Activated CD4-positive, alpha-beta T cell treated with anti-CD3 and anti-CD28 coated beads for 1 hour (primary cell): ENCODE results near the gene TRAPPC12.

Experiments
- DNase-seq: peaks from one replicate; pipeline ENCODE4 v3.0.0-alpha.2; 2020

Gene TRAPPC12

DNA sequence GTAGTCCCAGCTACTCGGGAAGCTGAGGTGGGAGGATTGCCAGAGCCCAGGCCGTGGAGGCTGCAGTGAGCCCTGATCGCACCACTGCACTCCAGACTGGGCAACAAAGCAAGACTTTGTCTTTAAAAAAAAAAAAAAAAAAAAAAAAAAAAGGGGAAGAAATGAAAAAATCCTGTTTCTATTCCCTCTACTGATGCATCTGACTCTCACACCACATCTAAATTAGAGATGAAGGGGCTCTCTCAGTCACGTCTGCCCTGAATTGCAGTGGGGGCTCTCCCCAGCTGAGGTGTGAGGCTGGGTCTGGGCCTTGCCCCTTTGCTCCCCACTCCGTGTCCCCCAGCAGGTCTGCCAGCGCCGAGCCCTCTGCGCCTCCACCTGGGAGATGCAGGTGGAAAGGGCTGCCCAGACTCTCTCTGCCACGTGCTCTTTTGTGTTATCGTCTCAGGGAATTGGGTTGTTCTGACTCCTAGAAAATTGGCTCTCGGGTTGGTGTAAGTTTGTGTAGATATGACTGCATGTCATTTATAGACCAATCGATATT lies 30.2 kb downstream of the TRAPPC12 start:
- DNase-seq: no peak

- DNase-seq: no peak
Measured at GRCh38 chr2:3411103-3411502, 31.6 kb downstream of the TRAPPC12 start.

DNA sequence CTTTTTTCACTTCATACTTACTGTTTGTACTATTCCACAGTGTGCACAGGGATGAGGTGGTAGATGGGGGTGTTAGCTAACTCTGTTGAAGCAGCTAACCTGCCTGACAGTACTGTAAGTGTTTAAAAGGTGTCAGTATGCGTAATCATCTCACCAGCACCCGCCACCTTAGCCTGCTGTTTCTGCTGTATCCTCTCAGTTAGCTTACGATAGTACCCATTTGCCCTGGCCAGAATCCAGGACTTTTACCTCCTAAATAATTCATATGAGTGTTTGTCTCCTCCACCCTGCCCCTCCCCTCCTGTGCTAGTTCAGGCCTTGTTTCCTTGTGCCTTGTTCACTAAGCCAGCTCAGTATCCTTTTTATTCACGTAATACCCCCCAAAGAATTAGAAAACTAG lies 34.2 kb downstream of the TRAPPC12 start:
- no peak for DNase-seq

GRCh38 chr2:3414133-3414860 lies 34.8 kb downstream of the TRAPPC12 start:
- DNase-seq: no peak

- DNase-seq: no peak
Measured at GRCh38 chr2:3418766-3419404, 39.4 kb downstream of the TRAPPC12 start.

DNA sequence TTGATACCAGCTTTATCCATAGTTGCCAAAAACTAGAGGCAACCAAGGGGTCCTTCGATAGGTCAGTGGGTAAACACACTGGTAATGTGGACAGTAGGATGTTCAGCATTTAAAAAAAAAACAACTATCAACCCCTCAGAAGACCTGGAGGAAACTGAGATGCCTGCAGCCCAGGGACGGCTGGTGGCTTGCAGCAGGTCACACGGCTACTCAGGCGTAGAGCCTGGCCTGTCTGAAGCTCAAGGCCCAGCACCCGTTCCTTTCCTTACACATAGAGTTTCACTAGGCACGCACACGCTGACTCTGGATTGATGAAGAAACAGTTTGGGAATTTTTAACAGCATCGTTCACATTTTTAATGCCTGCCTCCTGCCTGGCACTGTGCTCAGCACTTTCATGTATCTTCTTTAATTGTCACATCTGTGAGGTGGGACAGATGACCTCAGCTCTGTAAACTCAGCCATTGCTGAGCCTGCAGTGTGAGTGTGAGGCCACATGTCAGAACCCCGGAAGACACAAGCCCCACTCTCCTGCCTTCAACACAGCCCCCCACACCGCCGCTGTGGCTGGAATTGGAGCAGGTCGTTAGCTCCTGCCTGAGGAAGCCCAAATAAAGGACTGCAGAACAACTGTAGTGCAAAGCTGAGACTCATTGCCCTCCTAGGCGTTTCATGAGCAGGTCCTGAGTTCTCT lies 40.7 kb downstream of the TRAPPC12 start:
- no peak for DNase-seq

GRCh38 chr2:3420769-3421397 lies 41.4 kb downstream of the TRAPPC12 start:
- DNase-seq: no peak

DNA sequence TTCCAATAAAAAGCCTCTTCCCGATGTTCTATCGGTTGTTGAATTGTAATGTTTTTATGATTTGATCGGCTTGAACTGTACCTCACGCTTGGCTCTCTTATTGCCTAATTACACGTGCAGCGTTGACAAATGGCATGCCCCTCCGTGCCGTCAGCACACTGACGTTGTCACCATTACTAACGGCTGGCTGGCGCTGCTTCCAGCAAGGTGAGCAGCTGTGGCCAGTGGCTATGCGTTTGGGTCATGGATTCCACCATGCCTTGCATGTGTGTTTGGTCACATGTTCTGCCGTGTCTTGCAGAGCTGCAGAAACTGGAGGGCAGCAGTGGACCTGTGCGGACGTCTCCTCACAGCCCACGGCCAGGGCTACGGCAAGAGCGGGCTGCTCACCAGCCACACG lies 42.1 kb downstream of the TRAPPC12 start:
- DNase-seq: no peak

- no peak for DNase-seq
Measured at GRCh38 chr2:3422161-3422779, 42.8 kb downstream of the TRAPPC12 start.

DNA sequence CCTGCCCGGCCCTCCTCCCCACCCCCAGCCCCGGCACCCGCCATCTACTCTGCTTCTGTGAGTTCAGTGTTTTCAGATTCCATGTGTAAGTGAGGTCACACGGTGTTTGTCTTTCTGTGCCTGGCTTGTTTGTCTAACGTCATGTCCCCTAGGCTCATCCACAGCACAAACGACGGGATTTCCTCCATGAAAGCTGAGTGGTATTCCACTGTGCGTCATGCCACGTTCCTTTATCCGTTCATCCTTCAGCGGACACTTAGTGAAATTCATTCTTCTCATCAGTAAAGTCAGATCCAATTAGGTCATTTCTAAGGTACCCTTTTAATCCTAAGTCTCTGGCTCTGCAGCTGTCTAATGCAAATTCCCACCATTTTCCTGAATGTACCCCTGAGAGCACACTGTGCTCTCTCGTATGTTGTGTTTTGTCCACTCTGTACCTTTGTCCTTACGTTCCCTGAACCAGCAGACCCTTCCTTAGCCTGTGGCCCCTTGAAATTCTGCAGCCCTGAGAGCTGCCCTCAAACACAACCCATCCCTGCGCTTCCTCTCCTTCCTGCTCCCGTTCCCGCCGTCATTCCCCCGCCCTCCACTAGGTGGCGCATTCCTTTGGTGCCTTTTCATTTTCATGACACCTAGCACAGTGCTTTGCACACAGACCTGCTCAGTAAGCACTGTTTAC lies 44.1 kb downstream of the TRAPPC12 start:
- peak; percentile 52 for DNase-seq

DNA sequence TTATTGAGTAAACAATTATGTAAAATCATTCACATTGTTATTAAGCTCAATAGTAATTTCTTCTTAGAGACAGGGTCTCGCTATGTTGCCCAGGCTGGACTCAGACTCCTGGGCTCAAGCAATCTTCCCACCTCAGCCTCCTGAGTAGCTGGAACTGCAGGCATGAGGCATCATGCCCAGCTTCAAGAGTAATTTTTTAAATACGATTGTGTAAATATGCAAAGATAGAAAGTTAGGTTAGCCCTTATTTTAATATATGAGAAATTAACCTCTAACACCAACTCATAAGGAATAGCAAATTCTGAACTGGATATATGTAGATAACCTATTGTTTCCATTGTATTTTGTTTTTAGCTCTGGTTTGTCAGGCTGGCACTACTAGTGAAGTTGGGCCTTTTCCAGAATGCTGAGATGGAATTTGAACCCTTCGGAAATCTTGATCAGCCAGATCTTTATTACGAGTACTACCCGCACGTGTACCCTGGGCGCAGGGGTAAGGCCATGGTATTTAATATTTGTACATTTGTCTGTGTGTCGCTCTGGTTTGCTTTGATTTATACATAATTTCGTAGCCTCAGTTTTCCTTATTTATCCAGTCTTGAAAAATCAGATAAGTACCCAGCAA lies 44.8 kb downstream of the TRAPPC12 start:
- DNase-seq: no peak

- no peak for DNase-seq
Measured at GRCh38 chr2:3426615-3427014, 47.1 kb downstream of the TRAPPC12 start.

DNA sequence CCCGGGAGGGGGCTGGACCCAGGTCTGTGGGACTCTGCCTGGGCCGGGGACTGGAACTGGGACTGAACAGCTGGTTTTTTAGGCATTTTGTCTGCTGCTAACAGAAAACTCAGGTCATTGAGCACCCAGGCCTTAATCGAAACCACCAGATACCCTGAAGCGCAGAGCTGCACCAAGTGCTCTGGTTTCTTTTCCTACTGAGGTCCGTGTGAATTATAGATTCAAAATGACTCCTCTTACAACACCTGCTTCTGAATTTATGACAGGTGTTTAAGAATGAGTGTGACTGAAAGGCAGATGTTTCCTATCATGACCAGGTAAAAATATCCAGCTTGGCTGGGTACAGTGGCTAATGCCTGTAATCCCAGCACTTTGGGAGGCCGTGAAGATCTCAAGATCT lies 47.8 kb downstream of the TRAPPC12 start:
- DNase-seq: no peak

DNA sequence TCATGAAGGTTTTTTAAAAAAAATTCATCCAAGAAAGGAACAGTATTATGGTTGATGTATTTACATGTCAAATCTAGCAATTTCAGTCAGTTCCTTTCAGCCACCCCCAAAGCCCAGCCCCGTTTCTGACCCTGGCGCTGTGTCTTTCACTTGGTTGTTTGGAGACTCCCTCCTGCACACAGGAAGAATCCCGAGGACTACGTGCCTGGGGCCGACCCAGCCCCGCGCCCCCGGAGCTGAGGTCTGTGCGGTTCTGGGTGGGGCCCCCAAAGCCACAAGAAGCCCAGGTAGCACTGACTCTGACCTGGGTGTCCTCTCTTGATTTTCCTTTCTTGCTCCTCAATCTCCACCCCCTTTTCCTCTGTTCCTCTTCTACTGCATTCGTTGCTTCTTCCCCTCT lies 49.1 kb downstream of the TRAPPC12 start:
- no peak for DNase-seq

DNA sequence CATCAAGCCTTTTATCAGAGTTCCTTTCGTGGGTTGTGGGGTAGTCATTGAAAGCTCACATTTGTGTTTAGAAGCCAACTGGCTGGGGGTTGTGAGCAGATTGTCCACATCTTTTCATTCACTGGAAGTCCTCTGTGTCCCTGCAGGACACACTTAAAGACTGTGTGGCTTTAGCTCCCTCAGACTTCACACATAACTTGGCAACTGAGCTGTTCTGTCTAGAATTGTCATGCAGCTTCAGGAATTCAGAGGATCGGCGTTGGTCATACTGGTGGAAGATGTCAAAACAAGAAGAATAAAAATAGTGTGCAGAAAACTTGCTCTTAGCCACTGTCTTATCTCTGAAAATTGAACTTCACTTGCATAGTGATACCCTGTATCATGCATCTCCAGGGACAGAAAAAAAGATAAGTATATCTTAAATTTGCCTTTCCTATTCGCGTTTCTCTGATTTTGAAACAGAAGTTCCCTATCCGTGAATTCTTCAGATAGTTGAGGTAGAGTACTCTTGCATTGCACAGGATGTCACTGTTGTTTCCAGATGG lies 49.6 kb downstream of the TRAPPC12 start:
- DNase-seq: no peak

DNA sequence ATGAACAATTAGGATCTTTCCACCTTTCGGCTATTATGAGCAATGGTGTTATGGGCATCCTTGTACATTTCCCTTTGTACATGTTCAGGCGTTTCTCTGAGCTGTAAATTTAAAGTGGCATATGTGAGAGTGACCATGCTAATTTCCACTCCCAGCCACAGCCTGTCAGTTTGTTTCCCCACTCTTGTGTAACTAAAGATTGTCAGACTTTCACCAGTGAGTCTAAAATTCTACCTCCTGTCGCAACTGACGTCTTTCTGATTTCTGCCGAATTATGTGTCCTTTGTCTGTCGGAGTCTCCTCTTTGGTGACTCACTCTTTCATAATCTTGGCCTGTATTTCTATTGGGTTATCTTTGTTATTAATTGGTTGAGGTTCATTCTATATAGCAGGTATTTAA lies 50.7 kb downstream of the TRAPPC12 start:
- no peak for DNase-seq

GRCh38 chr2:3430740-3431490 lies 51.4 kb downstream of the TRAPPC12 start:
- no peak for DNase-seq

- DNase-seq: no peak
Measured at GRCh38 chr2:3432067-3432466, 52.6 kb downstream of the TRAPPC12 start.

DNA sequence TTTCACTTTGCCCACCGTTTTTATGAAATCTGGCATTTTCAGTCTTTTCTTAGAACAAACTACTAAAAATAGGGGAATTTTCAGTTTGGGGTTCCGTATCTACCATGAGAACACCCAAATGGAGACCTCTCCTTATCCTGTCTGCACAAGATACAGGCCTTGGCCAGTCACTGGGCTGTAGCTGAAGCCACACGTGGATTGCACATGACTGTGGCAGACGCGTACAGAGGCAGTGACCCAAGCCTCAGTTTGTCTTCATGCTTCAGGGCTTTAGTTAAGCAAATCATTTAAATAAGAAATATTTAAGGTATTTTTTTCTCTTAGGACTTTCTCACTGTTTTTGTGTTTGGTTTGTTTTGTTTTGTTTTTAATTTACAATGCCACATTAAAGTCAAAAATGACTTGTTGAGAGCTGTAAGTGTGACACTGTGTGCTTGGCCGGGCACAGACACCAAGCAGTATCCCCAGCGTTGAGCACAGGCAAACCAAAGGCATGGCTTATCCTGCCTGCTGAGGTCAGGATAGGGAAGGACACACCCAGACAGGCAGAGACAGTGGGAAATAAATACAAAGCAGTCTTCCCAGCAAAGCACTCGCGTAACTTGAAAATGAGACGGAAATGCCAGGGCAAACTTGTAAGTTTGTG lies 53.3 kb downstream of the TRAPPC12 start:
- DNase-seq: no peak

DNA sequence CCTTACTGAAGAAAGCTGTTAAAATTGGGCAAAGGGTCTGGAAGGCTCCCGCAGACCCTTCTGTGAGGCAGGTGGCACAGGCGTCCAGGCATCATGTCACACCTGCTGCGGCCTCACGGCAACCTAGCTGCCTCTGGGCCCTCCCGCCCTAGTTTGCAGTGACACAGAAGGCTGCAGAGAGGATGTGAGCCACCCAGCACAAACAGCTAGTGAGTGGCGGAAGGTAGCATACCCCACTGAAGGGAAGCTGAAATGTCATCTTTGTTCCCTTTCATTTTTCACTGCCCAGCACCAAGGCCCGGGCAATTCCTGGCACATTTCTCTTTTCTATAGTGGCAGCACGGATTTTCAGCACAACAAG lies 53.8 kb downstream of the TRAPPC12 start:
- DNase-seq: no peak
